NCI-H510A (cell line): ENCODE data around the gene OR4D2.
"Not testable (repeated sequence)": the region's sequence is repeated elsewhere in the genome, so short reads cannot be mapped to it uniquely, and the experiment has no call there.

Source experiments
- DNase-seq: peaks from one replicate; lab custom pipeline; 2025; lab: John Stamatoyannopoulos, UW

OR4D2 gene

DNA sequence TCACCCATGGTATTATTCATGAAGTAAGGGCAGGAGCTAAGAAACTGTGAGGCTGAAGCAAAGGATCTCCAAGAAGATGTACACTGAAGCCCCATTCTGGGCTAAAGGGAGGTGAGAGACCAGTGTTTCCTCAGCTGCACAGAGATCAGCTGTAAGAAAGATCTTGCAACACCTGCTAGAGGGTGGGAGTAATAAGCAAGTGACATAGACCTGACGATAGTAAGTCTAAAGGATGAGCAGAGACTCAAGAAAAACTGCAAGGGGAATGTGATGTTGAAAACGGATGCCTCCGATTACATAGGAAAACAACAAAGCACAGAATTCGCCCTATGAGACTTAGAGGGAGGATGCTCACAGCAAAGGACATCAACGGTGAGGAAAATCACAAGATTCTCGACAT is at the start of gene OR4D2:
TSS of gene OR4D2 (plus strand) at position 301 of the 400 bp plus-strand sequence. CDS start 2,674 bp downstream, outside the sequence.
- DNase-seq: no peak

DNA sequence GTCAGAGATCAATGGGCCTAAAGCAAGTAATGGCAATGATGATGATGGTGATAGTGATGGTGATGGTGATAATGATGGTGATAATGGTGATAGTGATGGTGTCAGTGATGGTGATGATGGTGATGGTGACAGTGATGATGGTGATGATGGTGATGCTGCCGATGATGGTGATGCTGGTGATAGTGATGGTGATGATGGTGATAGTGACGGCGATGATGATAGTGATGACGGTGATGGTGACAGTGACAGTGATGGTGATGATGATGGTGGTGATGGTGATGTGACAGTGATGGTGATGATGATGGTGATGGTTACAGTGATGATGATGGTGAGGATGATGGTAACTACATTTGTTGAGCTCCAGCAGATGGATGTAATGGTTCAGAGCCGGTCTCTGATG is 49.4 kb upstream of the OR4D2 start:
- DNase-seq: no peak

- DNase-seq: no peak
Observed at GRCh38 chr17:58119491-58119890, 47.3 kb upstream of the OR4D2 start.

DNA sequence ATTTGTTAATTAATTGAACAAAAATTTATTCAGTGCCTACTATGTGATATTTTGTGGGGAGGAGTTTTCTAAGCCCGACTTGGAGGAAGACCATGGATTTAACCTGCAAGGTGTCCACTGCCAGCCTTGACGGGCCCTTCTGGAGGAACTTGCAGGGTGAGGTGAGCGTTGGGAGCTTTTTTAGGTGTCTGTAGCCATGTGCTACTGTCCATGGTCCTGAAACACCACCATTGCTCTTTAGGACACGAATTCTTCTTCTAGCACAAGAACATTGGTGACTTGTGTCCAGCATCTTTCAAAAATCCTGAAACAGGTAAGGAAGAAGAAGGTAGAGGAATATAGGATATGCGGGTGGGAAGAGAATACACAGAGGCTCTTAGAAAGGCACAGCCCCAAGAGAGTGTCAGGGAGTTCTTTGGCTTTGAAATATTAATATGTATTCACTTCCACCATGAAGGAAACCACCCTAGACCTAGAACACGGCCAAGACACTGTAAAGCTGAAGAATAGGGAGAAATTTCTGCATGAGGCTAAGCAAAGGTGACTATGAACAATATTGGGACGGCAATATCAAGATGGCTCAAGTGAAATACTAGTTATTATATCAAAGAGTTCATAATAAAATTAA is 46.5 kb upstream of the OR4D2 start:
- no peak for DNase-seq

GRCh38 chr17:58121925-58122324 is 44.9 kb upstream of the OR4D2 start:
- no peak for DNase-seq

- no peak for DNase-seq
Observed at GRCh38 chr17:58127846-58128245, 38.9 kb upstream of the OR4D2 start.

- not testable (repeated sequence) for DNase-seq
Observed at GRCh38 chr17:58132697-58133096, 34.1 kb upstream of the OR4D2 start.

DNA sequence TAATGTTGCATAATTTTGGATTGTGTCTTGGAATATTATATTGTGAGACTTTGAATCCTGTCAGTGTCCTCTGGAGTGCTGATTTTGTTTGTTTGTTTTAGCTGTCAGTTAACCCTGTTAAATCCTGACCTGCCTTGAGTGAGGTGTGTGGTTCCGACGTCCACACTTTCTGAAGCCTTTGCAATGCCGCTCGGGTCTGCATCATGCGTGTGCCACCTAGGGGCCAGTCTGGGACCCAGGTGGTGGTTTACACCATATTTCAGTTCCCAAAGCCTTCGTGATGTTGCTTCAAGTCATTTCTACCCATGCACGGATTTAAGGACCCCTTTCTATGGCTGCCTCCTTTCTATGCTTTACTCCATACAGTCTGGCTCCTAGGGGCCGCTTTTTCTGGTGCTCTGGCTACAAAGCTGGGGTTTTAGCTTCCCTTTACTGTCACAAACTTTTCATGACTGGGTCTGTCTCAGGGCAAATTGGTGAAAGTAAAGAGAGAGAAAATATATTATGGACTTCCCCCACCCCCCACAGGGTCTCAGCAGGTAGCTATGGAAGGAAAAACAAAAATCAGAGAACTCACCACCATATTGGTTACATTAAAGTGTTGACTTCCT is 30.0 kb upstream of the OR4D2 start:
- DNase-seq: no peak

DNA sequence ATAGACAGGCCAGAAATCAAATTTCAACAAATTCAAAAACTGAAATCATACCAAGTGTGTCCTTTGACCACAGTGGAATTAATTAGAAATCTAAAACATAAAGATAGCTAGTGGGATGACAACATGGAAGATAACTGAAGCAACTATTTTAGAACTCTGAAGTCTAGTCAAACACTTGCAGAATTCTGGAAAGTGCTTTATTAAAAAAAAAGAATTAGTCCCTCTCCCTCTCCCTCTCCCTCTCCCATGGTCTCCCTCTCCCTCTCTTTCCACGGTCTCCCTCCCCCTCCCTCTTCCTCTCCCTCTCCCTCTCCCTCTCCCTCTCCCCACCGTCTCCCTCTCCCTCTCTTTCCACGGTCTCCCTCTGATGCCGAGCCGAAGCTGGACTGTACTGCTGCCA is 25.3 kb upstream of the OR4D2 start:
- DNase-seq: no peak

- DNase-seq: not testable (repeated sequence)
Observed at GRCh38 chr17:58143335-58143734, 23.4 kb upstream of the OR4D2 start.

DNA sequence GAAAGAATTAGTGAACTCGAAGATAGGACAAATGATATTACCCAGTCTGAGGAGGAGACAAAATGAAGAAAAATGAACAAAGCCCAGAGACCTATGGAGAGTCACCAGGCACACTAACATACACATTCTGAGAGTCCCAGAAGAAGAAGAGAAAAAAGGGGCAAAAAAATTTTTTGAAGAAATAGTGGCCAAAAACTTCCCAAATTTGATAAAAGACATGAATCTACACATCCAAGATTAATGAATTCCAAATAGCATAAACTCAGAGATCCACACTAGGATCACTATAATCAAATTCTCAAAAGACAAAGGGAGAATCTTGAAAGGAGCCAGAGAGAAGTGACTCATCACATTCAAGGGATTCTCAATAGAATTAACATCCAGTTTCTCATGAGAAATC is 22.0 kb upstream of the OR4D2 start:
- no peak for DNase-seq

- no peak for DNase-seq
Observed at GRCh38 chr17:58147930-58148434, 18.8 kb upstream of the OR4D2 start, which contains the start of gene OR4D1. TSS of gene OR4D1 (plus strand) at chr17:58148384. CDS start at chr17:58155154, 6,770 bp downstream.

DNA sequence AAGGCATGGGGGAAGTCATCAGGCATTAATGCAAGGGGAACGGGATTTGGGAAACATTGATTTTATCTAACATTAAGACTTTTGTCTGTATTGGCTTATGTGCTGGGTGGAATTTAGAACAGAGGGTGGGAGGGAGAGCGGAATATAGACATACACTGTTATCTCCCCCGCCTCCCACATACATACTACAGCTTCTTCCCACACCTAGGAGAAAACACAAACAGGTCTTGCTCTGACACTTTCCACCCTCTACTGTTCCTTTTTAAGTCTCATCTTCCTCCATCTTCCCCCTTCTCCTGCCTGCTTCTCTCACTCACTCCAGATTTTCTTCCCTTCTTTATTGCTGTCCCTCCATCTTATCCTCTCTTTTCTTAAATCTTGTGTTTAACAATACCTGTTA is 18.2 kb upstream of the OR4D2 start:
- no peak for DNase-seq

- no peak for DNase-seq
Observed at GRCh38 chr17:58150394-58150793, 16.4 kb upstream of the OR4D2 start.

- no peak for DNase-seq
Observed at GRCh38 chr17:58153046-58153445, 13.7 kb upstream of the OR4D2 start.

GRCh38 chr17:58153671-58154070 is 13.1 kb upstream of the OR4D2 start:
- no peak for DNase-seq

GRCh38 chr17:58156839-58157803 is 9.7 kb upstream of the OR4D2 start:
- peak; percentile 38 for DNase-seq

DNA sequence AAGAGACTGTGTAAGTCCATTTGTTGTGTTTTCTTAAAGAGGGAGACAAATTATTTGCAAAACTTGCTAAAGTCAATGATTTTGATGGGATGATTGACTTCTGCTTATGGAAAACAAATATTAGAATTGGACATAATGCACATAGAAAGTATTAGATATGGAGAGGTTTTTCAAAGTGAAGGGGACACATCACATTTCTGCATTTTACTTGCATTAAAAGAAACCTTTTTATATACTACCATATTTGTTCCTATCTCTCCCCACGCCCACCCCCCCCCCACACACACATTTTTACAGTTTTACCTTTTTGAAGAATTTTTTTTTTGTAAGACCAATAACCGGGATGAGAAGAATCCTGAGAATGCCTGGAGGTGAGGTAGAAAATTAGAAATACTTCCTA is 8.6 kb upstream of the OR4D2 start:
- DNase-seq: no peak

DNA sequence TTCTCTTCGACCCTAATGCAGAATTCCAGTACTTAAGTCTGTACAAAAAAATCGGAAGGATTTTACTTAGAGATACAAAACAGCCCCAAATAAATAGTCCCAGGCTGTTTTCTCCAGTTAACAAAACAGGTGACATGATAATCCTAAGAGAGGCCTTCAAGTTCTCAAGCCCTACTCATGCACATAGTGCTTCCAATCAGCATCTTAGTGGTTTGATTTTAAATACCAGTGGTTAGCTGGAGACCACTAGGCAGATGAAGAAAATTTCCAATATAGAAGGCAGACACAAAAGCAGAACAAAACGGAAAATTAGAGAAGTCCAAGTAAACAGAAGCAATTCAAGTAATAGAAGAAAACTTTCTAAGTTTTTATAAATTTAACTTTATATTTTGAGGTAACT is 5.2 kb upstream of the OR4D2 start:
- no peak for DNase-seq

- DNase-seq: no peak
Observed at GRCh38 chr17:58165981-58166380, 801 bp upstream of the OR4D2 start.

DNA sequence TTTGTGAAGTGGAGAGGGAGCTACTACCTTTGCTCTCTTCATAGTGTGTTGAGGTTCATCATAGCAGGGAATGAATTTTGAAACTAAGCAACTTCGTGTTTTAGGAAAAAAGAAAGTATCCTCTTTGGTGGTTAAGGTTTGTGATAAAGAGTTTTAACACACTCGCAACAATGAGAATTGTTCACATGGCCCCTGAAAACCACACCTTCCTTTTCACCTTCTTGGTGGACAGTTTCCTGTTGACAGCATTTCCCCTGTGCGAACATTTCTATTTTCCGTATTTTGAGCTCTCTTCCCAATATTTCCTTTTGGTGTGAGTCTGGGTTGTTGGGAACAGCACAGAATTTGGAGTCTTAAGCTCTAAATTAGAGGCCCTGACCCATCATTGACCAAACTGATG is 3.8 kb downstream of the OR4D2 start:
- DNase-seq: no peak

- peak; percentile 18 for DNase-seq
Observed at GRCh38 chr17:58172369-58173071, 5.7 kb downstream of the OR4D2 start.
